K562 (cell line): ENCODE data around the gene TBC1D25. TPM values are rescaled to one million over a fixed set of nuclear protein-coding genes. Genes with fewer than 3 reads are reported as not detected.

Experiments
- CEBPZ ChIP-seq: fragments of 150-350 bp; IDR thresholded peaks from 2 replicates; pipeline ENCODE4 v1.6.1; 2014; ENCODE audit warnings: low read depth, mild to moderate bottlenecking, low read length, borderline replicate concordance
- CLOCK ChIP-seq: fragments of 250-450 bp; sonication (Bioruptor Pico); IDR thresholded peaks from 2 replicates; pipeline ENCODE4 v1.4.0; 2020; ENCODE audit warnings: mild to moderate bottlenecking, moderate library complexity, borderline replicate concordance
- GTF3C2 ChIP-seq: IDR thresholded peaks from 3 replicates; pipeline ENCODE4 v1.6.1; 2011; ENCODE audit warnings: borderline replicate concordance, mild to moderate bottlenecking, moderate library complexity; ENCODE audit not compliant: insufficient read length; ENCODE audit errors: extremely low read depth
- HDAC3 ChIP-seq: fragments of 450-650 bp; IDR thresholded peaks from 2 replicates; pipeline ENCODE4 v1.6.1; 2018; ENCODE audit warnings: borderline replicate concordance, mild to moderate bottlenecking, moderate library complexity; ENCODE audit not compliant: partially characterized antibody
- KDM4B ChIP-seq, 2 experiments: fragments of 450-650 bp in 1 of 2; sonication (generic) in 1 of 2; IDR thresholded peaks; 2 replicates each; pipeline ENCODE4 v1.6.1; 2016 to 2017; ENCODE audit warnings: borderline replicate concordance in 2 of 2, antibody characterized with exemption in 1 of 2, low read depth in 1 of 2, mild to moderate bottlenecking in 1 of 2
- MCM5 ChIP-seq: fragments of 450-650 bp; IDR thresholded peaks from 2 replicates; pipeline ENCODE4 v1.6.1; 2016; ENCODE audit warnings: low read depth
- MTF1 ChIP-seq: fragments of 250-450 bp; sonication (Bioruptor Pico); IDR thresholded peaks from 2 replicates; pipeline ENCODE4 v1.9.0; 2021; ENCODE audit warnings: moderate library complexity, mild to moderate bottlenecking, inconsistent platforms, borderline replicate concordance
- MXD1 ChIP-seq: fragments of 250-450 bp; sonication (Bioruptor Pico); IDR thresholded peaks from 2 replicates; pipeline ENCODE4 v1.8.0; 2021; ENCODE audit warnings: borderline replicate concordance, mild to moderate bottlenecking, moderate library complexity; ENCODE audit not compliant: poor library complexity, severe bottlenecking
- PRMT5 ChIP-seq: sonication (generic); formaldehyde crosslinking; IDR thresholded peaks from 2 replicates; pipeline ENCODE4 v1.5.0; 2020; ENCODE audit warnings: missing genetic modification reagents
- RFX5 ChIP-seq: IDR thresholded peaks from 2 replicates; pipeline ENCODE4 v1.6.1; 2011; ENCODE audit warnings: low read depth, mild to moderate bottlenecking, improper control_type of control experiment, low read length
- SPI1 ChIP-seq: IDR thresholded peaks from 2 replicates; pipeline ENCODE4 v1.6.1; 2011; ENCODE audit warnings: low read depth, low read length, control low read depth, borderline replicate concordance
- ZFP36 ChIP-seq: fragments of 150-350 bp; IDR thresholded peaks from 2 replicates; pipeline ENCODE4 v1.6.1; 2018; ENCODE audit warnings: low read length, low read depth; ENCODE audit not compliant: partially characterized antibody
- ZNF133 ChIP-seq: fragments of 250-450 bp; sonication (Bioruptor Pico); IDR thresholded peaks from 2 replicates; pipeline ENCODE4 v1.4.0; 2020; ENCODE audit warnings: mild to moderate bottlenecking
- ZNF184 ChIP-seq: sonication (generic); formaldehyde crosslinking; IDR thresholded peaks from 2 replicates; pipeline ENCODE4 v1.5.0; 2020; ENCODE audit warnings: missing genetic modification reagents
- ZNF232 ChIP-seq: sonication (generic); formaldehyde crosslinking; IDR thresholded peaks from 2 replicates; pipeline ENCODE4 v1.8.0; 2022; ENCODE audit warnings: mild to moderate bottlenecking, missing genetic modification reagents
- ZNF316 ChIP-seq: fragments of 450-650 bp; IDR thresholded peaks from 2 replicates; pipeline ENCODE4 v1.6.1; 2016
- ZNF507 ChIP-seq: conservative IDR thresholded peaks from 2 replicates; pipeline ENCODE4 v1.6.1; 2017; ENCODE audit warnings: missing genetic modification characterization, missing compliant biosample characterization
- ZNF75A ChIP-seq: fragments of 450-650 bp; formaldehyde crosslinking; IDR thresholded peaks from 2 replicates; pipeline ENCODE4 v1.4.0; 2020; ENCODE audit warnings: mild to moderate bottlenecking
- polyA plus RNA-seq, 8 experiments: library from polyadenylated mRNA; depleted of rRNA in 4 of 8; stranded (reverse) in 5 of 8; unstranded in 3 of 8; fragments of >200 nt; fragmentation: Nextera tagmentation in 2 of 8; fragmentation: Illumina TruSeq in 1 of 8; extraction: Ambion mirVana in 2 of 8; extraction: Trizol in 1 of 8; gene quantifications; 2 replicates each; pipeline versions ENCODE4 v1.2.1 to v1.2.3, GENCODE V29; 2011 to 2014; ENCODE audit warnings: inconsistent platforms in 1 of 8, missing spikeins in 1 of 8
- total RNA-seq, 7 experiments: library from RNA; depleted of rRNA in 6 of 7; stranded (reverse); fragments of >200 nt in 6 of 7; fragmentation: Illumina TruSeq in 2 of 7; extraction: Trizol in 2 of 7; gene quantifications; 2 replicates each; pipeline versions ENCODE4 v1.2.1 to v1.2.3, GENCODE V29; 2011 to 2021; ENCODE audit warnings: low replicate concordance in 1 of 7

The TBC1D25 gene
- total and polyA plus RNA-seq, 9 of the 15 experiments (the other 6 are each of a cell fraction or from before 2014, with no cell fraction given): 0.62 to 10.6 (median 3.9) TPM

GRCh38 chrX:48521353-48522243 lies 17.9 kb upstream of the TBC1D25 start, which contains the start of gene EBP (continued):
- TF ChIP-seq ZNF232 (CRISPR knock-in tag) (no peak), RFX5 (no peak), ZFP36 (no peak), CLOCK (no peak), KDM4B (IDR thresholded peaks at IDR 0.05; ENCODE audit: borderline replicate concordance in 2 of 2, low read depth in 1 of 2) (no peak), MTF1 (CRISPR knock-in tag) (no peak), MCM5 (no peak), MXD1 (CRISPR knock-in tag) (no peak), ZNF316 (no peak; the same call in 1 of the 2 replicates), CEBPZ (no peak), SPI1 (no peak), ZNF133 (no peak), PRMT5 (CRISPR knock-in tag) (no peak), HDAC3 (no peak), ZNF75A (CRISPR knock-in tag) (no peak), ZNF184 (CRISPR knock-in tag) (no peak), ZNF507 (tag) (no peak), GTF3C2 (no peak)
